Upper lobe of right lung (tissue), 1 donor: Measurements from ENCODE around the gene NCKAP5. TPM values are rescaled to one million over a fixed set of nuclear protein-coding genes. Genes with fewer than 3 reads are reported as not detected.

ENCODE experiments used
- ATAC-seq: fragments of 200-7000 bp; cut with Tn5 transposase; one replicate; pipeline ENCODE4 v1.9.1; 2020; ENCODE audit warnings: mild to moderate bottlenecking, moderate library complexity
- DNase-seq: peaks from one replicate; pipeline ENCODE4 v3.0.0-alpha.2; 2020
- H3K27ac ChIP-seq: fragments of 200-600 bp; one replicate; pipeline ENCODE4 v1.8.0; 2022
- H3K27me3 ChIP-seq: fragments of 200-600 bp; one replicate; pipeline ENCODE4 v1.8.0; 2022; ENCODE audit warnings: mild to moderate bottlenecking
- H3K36me3 ChIP-seq: fragments of 200-600 bp; one replicate; pipeline ENCODE4 v1.8.0; 2022
- H3K4me1 ChIP-seq: fragments of 200-600 bp; one replicate; pipeline ENCODE4 v1.8.0; 2022
- H3K4me3 ChIP-seq: fragments of 200-600 bp; one replicate; pipeline ENCODE4 v1.8.0; 2022; ENCODE audit warnings: mild to moderate bottlenecking
- H3K9me3 ChIP-seq: fragments of 200-600 bp; one replicate; pipeline ENCODE4 v1.8.0; 2022
- intact Hi-C: fragments of 100-400 bp; cut with DNase I; formaldehyde crosslinking; loops from one replicate; pipeline ENCODE4 v1.11.0; 2022
- total RNA-seq: library from RNA; stranded (reverse); fragmentation: NEBNext Ultra II Directional; extraction: Animal tissue kit (Norgen Biotek cat#: 25700); gene quantifications from one replicate; pipeline ENCODE4 v1.2.1, GENCODE V29; 2021
- TF ChIP-seq, protein P1 (sequence below): fragments of 200-600 bp; IDR thresholded peaks from one replicate; pipeline ENCODE4 v1.8.0; 2022; ENCODE audit warnings: antibody characterized with exemption
- donor health status: DM: no; HTN: yes; CAD: no; lungs with severe emphysema.

The NCKAP5 gene
- total RNA-seq, 1 donor from 2014 or later = 40.8 TPM

DNA sequence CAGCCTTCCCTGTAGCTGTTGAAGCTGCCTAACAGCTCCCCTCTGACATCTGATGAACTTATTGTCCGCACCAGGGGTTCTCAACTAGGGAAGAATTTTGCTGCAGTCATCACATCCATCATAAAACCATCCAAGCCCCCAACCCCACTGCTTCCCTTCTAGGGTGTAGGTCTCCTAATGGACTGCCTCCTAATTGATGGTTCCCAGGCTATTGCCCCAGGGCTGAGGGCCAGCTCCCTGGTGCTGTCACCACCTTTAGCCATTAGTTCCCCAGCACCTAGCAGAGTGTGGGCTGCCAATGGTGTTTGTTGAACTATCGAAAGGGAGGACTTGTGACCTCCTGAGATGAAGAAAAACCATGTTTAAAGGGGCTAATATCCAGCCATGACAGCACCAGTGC lies 125.9 kb downstream of the NCKAP5 start:
- Histone ChIP-seq H3K9me3 (no peaks in the 10 kb centered on the region), H3K36me3 (no peaks in the 10 kb centered on the region), H3K4me3 (no peak overlapping the region), H3K27me3 (no peaks in the 10 kb centered on the region), H3K27ac (no peak overlapping the region), H3K4me1 (no peaks in the 10 kb centered on the region)
- no peak for DNase-seq
- no peak for ATAC-seq
- intact Hi-C loops = no loop called here
- TF ChIP-seq, protein P1, sequence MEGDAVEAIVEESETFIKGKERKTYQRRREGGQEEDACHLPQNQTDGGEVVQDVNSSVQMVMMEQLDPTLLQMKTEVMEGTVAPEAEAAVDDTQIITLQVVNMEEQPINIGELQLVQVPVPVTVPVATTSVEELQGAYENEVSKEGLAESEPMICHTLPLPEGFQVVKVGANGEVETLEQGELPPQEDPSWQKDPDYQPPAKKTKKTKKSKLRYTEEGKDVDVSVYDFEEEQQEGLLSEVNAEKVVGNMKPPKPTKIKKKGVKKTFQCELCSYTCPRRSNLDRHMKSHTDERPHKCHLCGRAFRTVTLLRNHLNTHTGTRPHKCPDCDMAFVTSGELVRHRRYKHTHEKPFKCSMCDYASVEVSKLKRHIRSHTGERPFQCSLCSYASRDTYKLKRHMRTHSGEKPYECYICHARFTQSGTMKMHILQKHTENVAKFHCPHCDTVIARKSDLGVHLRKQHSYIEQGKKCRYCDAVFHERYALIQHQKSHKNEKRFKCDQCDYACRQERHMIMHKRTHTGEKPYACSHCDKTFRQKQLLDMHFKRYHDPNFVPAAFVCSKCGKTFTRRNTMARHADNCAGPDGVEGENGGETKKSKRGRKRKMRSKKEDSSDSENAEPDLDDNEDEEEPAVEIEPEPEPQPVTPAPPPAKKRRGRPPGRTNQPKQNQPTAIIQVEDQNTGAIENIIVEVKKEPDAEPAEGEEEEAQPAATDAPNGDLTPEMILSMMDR = no peak

GRCh38 chr2:133439565-133439920 lies 128.7 kb downstream of the NCKAP5 start:
- Histone ChIP-seq H3K9me3 (no peaks in the 10 kb centered on the region), H3K27me3 (no peaks in the 10 kb centered on the region), H3K36me3 (no peaks in the 10 kb centered on the region), H3K4me1 (no peaks in the 10 kb centered on the region), H3K27ac (no peak overlapping the region), H3K4me3 (no peak overlapping the region)
- DNase-seq = no peak
- no peak for ATAC-seq
- intact Hi-C loops = no loop called here
- TF ChIP-seq, protein P1 = no peak

DNA sequence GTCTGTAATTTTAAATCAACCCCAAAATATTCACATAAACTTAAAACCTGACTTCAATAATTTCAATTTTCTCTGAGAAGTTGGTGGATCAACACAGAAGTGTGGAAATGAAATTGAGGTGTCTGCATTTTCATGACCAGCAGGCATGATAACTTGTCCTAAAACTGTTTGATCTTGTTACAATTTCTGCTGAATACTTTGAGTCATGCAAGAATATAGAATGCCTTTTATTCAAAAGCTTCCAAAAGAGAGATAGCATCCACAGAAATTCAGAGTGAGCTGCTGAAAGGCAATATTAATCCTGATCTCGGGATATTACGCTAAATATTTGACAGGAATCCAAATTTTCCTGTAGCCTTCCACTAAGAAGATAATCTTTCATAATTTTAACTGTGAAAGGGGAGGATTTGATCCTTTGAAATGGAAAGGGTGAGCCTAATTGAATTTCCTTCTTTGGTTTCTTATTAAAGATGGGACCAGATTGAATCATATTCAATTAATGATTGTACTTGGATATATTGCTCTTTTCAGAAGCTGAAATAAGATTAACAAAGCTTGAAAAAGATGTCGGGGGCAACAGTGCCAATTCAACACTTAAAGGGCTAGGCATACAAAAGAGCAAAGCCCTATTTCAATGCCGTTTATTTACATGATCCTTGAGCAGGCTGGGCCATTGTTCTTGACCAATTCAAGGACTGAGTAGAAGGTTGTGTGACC lies 129.3 kb downstream of the NCKAP5 start:
- no peaks in the 10 kb centered on the region for H3K36me3 ChIP-seq
- ATAC-seq = no peak
- DNase-seq = no peak
- TF ChIP-seq, protein P1 = no peak
- H3K27ac ChIP-seq = no peak overlapping the region
- H3K4me1 ChIP-seq = no peaks in the 10 kb centered on the region
- H3K4me3 ChIP-seq = no peak overlapping the region
- no peaks in the 10 kb centered on the region for H3K27me3 ChIP-seq
- no peaks in the 10 kb centered on the region for H3K9me3 ChIP-seq
- intact Hi-C loops = no loop called here

GRCh38 chr2:133438026-133438425 lies 130.2 kb downstream of the NCKAP5 start:
- DNase-seq = no peak
- Histone ChIP-seq H3K36me3 (no peaks in the 10 kb centered on the region), H3K4me3 (no peak overlapping the region), H3K9me3 (no peaks in the 10 kb centered on the region), H3K27ac (no peak overlapping the region), H3K27me3 (no peaks in the 10 kb centered on the region), H3K4me1 (peaks cover 4% of the 10 kb centered on the region)
- ATAC-seq = no peak
- TF ChIP-seq, protein P1 = no peak
- intact Hi-C loops = no loop called here

- ATAC-seq (no peak), DNase-seq (no peak)
- no peaks in the 10 kb centered on the region for H3K36me3 ChIP-seq
- H3K9me3 ChIP-seq = no peaks in the 10 kb centered on the region
- intact Hi-C loops = no loop called here
- H3K27me3 ChIP-seq = no peaks in the 10 kb centered on the region
- no peak overlapping the region for H3K27ac ChIP-seq
- peaks cover 4% of the 10 kb centered on the region for H3K4me1 ChIP-seq
- no peak overlapping the region for H3K4me3 ChIP-seq
- TF ChIP-seq, protein P1 = no peak
Measured at GRCh38 chr2:133437492-133437891, 130.8 kb downstream of the NCKAP5 start.
